HEK293 (cell line): Measurements from ENCODE around the gene MKRN1.
A peak's percentile ranks its signal among the peaks of the same experiment; 100 is the strongest.

Source experiments
- ATF2 ChIP-seq: fragments of 450-650 bp; formaldehyde crosslinking; IDR thresholded peaks from 2 replicates; pipeline ENCODE4 v1.5.1; 2016; ENCODE audit warnings: missing biosample characterization, missing genetic modification characterization, low read depth
- HOXD13 ChIP-seq: sonication (generic); formaldehyde crosslinking; IDR thresholded peaks from 2 replicates; pipeline ENCODE4 v1.8.0; 2022; ENCODE audit warnings: missing genetic modification reagents, borderline replicate concordance
- KLF16 ChIP-seq: fragments of 450-650 bp; formaldehyde crosslinking; IDR thresholded peaks from 2 replicates; pipeline ENCODE4 v1.5.1; 2017; ENCODE audit warnings: missing biosample characterization, missing genetic modification characterization
- PRDM4 ChIP-seq: fragments of 450-650 bp; formaldehyde crosslinking; IDR thresholded peaks from 2 replicates; pipeline ENCODE4 v1.5.1; 2017; ENCODE audit warnings: missing biosample characterization, missing genetic modification characterization
- PRDM6 ChIP-seq: fragments of 450-650 bp; formaldehyde crosslinking; IDR thresholded peaks from 2 replicates; pipeline ENCODE4 v1.5.1; 2017; ENCODE audit warnings: missing biosample characterization, missing genetic modification characterization
- REPIN1 ChIP-seq: fragments of 450-650 bp; formaldehyde crosslinking; IDR thresholded peaks from 2 replicates; pipeline ENCODE4 v1.5.1; 2017; ENCODE audit warnings: missing biosample characterization, missing genetic modification characterization, low read depth
- SP3 ChIP-seq: fragments of 450-650 bp; formaldehyde crosslinking; IDR thresholded peaks from 2 replicates; pipeline ENCODE4 v1.5.1; 2016; ENCODE audit warnings: missing biosample characterization, missing genetic modification characterization
- ZBTB49 ChIP-seq: fragments of 450-650 bp; formaldehyde crosslinking; IDR thresholded peaks from 2 replicates; pipeline ENCODE4 v1.5.1; 2016; ENCODE audit warnings: missing biosample characterization, missing genetic modification characterization, low read depth
- ZNF184 ChIP-seq: fragments of 450-650 bp; IDR thresholded peaks from 2 replicates; pipeline ENCODE4 v1.5.1; 2018; ENCODE audit warnings: missing biosample characterization, mild to moderate bottlenecking, missing genetic modification characterization
- ZNF211 ChIP-seq: fragments of 450-650 bp; formaldehyde crosslinking; IDR thresholded peaks from 2 replicates; pipeline ENCODE4 v1.5.1; 2016; ENCODE audit warnings: low read depth, missing biosample characterization, missing genetic modification characterization
- ZNF302 ChIP-seq: fragments of 450-650 bp; formaldehyde crosslinking; IDR thresholded peaks from 2 replicates; pipeline ENCODE4 v1.5.1; 2016; ENCODE audit warnings: missing biosample characterization, missing genetic modification characterization, low read depth
- ZNF580 ChIP-seq: fragments of 450-650 bp; formaldehyde crosslinking; IDR thresholded peaks from 2 replicates; pipeline ENCODE4 v1.5.1; 2016; ENCODE audit warnings: missing biosample characterization, missing genetic modification characterization
- ZNF704 ChIP-seq: fragments of 450-650 bp; formaldehyde crosslinking; IDR thresholded peaks from 2 replicates; pipeline ENCODE4 v1.5.1; 2016; ENCODE audit warnings: missing biosample characterization, missing genetic modification characterization
- ZNF785 ChIP-seq: fragments of 450-650 bp; formaldehyde crosslinking; IDR thresholded peaks from 2 replicates; pipeline ENCODE4 v1.5.1; 2016; ENCODE audit warnings: missing biosample characterization, missing genetic modification characterization
- ZNF792 ChIP-seq: fragments of 450-650 bp; formaldehyde crosslinking; IDR thresholded peaks from 2 replicates; pipeline ENCODE4 v1.5.1; 2016; ENCODE audit warnings: missing biosample characterization, missing genetic modification characterization

Gene MKRN1

GRCh38 chr7:140479062-140479738 is at the start of gene MKRN1 (continued):
- TF ChIP-seq ZNF792 (tag by site-specific recombination): no peak
- no peak for TF ChIP-seq ZNF785 (tag by site-specific recombination)
- no peak for TF ChIP-seq PRDM6 (tag by site-specific recombination)
- TF ChIP-seq PRDM4: no peak
- TF ChIP-seq ZNF211 (tag by site-specific recombination): no peak
- no peak for TF ChIP-seq HOXD13 (CRISPR knock-in tag)
- no peak for TF ChIP-seq ATF2 (tag by site-specific recombination)
- no peak for TF ChIP-seq REPIN1
- no peak for TF ChIP-seq ZNF184 (tag by site-specific recombination)
- TF ChIP-seq ZNF704 (tag by site-specific recombination): no peak
- TF ChIP-seq ZNF580: no peak
- TF ChIP-seq KLF16: no peak
- TF ChIP-seq SP3 (tag by site-specific recombination): peak; percentile 87
- TF ChIP-seq ZNF302 (tag by site-specific recombination): no peak
- no peak for TF ChIP-seq ZBTB49 (tag by site-specific recombination)
- TF ChIP-seq, all 188 proteins: peak for 40
